RWPE1 (cell line): ENCODE results near the gene NDUFC1.
A peak's percentile ranks its signal among the peaks of the same experiment; 100 is the strongest.

ENCODE experiments used
- CTCF ChIA-PET: fragments of 350-600 bp; sonication (Branson Sonifier 250); formaldehyde crosslinking; extraction: SDS; loops from one replicate; lab custom pipeline; 2021; lab: Yijun Ruan, JAX
- POLR2A ChIA-PET: fragments of 400-600 bp; formaldehyde crosslinking; extraction: SDS; loops from one replicate; lab custom pipeline; 2020; ENCODE audit warnings: antibody characterized with exemption; ENCODE audit not compliant: low non-redundant PET; lab: Yijun Ruan, JAX
- DNase-seq: peaks from one replicate; pipeline ENCODE4 v3.0.0; 2012; ENCODE audit warnings: low spot score
- H3K27ac ChIP-seq: fragments of 450-650 bp; 2 replicates; pipeline ENCODE4 v1.5.1; 2017
- CTCF ChIP-seq: fragments of 450-650 bp; conservative IDR thresholded peaks from 2 replicates; pipeline ENCODE4 v1.5.1; 2017; ENCODE audit warnings: low read depth, mild to moderate bottlenecking

NDUFC1 gene

DNA sequence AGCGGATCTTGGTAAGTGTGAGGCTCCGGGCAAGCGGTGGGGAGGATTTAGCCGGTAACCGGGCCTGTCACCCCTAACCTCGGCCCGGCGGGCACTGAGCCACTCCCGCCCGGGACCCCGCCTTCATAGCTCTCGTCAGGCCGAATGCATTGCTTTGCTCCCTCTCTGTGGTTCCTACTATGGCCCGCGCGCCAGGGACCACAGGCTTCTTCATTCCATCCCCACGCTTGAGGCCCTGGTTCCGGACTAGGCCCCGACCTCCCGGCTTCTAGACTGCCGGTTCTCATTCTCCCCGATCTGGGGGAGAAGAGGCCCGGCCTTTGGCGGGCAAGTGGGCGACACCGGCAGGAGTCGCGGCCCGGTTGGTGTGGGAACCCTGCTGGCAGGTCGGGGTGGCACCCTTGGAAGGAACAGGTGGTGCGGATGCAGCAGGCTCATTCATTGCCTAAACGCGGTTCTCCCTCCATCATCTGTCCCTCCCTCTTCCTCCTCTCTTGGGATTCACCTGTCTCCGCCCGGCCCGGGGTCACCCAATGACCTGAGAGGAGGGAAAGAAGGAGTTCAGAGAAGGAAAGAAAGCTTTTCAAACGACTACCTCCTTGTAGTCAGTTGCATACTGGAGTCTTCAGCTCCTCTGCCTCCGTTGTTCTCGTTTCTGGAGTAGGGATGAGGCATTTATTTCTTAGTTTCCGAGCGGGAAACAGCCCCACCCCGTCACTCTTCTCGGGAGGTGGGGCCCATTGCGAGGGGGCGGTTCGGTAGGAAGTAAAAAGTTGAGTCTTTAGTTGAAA, at the start of gene NDUFC1:
Gene NDUFC1 (minus strand): TSS at position 657 of the 791 bp plus-strand sequence. CDS start 6,679 bp downstream, outside the sequence.
- no peak for TF ChIP-seq CTCF
- peak within 1 kb of the TSS; percentile 90 for H3K27ac ChIP-seq
- peak; percentile 60 for DNase-seq
- ChIA-PET CTCF (no interaction called here), POLR2A (interaction anchor here (0.7 kb wide), 1 partner anchor 151 kb away, joined by 3 read pairs; no protein-coding TSS in a partner anchor)

- H3K27ac ChIP-seq = no peak overlapping the region
- no peak for DNase-seq
- CTCF ChIA-PET = interaction anchor here (0.7 kb wide), 1 partner anchor 405 kb away, joined by 5 read pairs; no protein-coding TSS in a partner anchor
- TF ChIP-seq CTCF = no peak
- POLR2A ChIA-PET = no interaction called here
Observed at GRCh38 chr4:139337612-139338011, 35.3 kb upstream of the NDUFC1 start.

DNA sequence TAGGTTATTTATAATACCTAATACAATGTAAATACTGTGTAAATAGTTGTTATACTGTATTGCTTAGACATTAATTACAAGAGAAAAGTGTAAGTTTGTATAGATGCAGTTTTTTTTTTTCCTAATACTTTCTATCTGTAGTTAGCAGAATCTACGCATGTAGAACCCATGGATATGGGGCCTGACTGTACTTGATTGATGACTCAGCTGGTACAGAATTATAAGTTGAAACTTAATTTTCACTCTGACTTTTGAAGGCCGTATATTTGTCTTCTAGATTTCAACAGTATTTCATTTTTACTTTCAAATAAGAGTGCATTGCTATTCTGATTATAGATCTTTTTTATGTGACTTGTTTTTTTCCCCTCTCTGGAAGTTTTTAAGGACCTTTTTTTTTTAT, 30.8 kb upstream of the NDUFC1 start:
- H3K27ac ChIP-seq = no peak overlapping the region
- ChIA-PET POLR2A (no interaction called here), CTCF (no interaction called here)
- DNase-seq = peak; percentile 26
- TF ChIP-seq CTCF = no peak

GRCh38 chr4:139331185-139331584, 28.9 kb upstream of the NDUFC1 start:
- CTCF ChIA-PET = no interaction called here
- H3K27ac ChIP-seq = no peak overlapping the region
- TF ChIP-seq CTCF = no peak
- no peak for DNase-seq
- POLR2A ChIA-PET = no interaction called here

DNA sequence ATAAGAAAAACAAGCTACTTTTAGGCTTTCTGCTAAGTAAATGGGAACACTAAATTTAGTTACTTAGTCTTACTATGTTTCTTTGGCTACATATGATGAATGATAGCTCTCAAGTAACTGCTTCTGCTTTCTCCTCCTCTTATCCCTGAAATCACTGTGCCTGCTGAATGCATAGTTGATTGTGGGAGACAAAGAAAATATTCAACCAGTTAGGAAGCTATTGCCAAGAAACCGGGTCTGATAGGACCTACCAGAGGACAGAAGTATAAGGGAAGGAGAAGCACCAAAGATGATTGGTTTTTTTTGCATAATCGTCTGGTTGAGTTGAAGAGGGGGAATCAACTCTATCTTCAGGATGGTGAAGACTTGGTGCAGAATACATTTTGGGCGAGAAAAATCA, 28.0 kb upstream of the NDUFC1 start:
- H3K27ac ChIP-seq = no peak overlapping the region
- ChIA-PET POLR2A (no interaction called here), CTCF (interaction anchor here (0.8 kb wide), 1 partner anchor 30 kb away, joined by 3 read pairs; no protein-coding TSS in a partner anchor)
- TF ChIP-seq CTCF = no peak
- no peak for DNase-seq

- no peak for DNase-seq
- POLR2A ChIA-PET = no interaction called here
- H3K27ac ChIP-seq = no peak overlapping the region
Observed at GRCh38 chr4:139329665-139330200, 27.5 kb upstream of the NDUFC1 start.

More at GRCh38 chr4:139329665-139330200, 27.5 kb upstream of the NDUFC1 start:
- CTCF ChIA-PET = interaction anchor here (0.8 kb wide), 1 partner anchor 29 kb away, joined by 3 read pairs; no protein-coding TSS in a partner anchor
- no peak for TF ChIP-seq CTCF
